Measurements from ENCODE around the gene OR52E5. TPM values are rescaled to one million over a fixed set of nuclear protein-coding genes. Genes with fewer than 3 reads are reported as not detected.

Gene OR52E5
- polyA plus RNA-seq, 4 donors, result not detected

GRCh38 chr11:5887172-5887571 is 5.8 kb upstream of the OR52E5 start:
- Histone ChIP-seq H3K4me3 (ENCODE audit: low read depth in 1 of 3, low read length in 3 of 3) (no peak overlapping the region), H3K9me3 (ENCODE audit: control insufficient read depth in 2 of 2, insufficient read depth in 1 of 2, low read depth in 1 of 2, low read length in 1 of 2) (no peaks in the 10 kb centered on the region), H3K4me1 (ENCODE audit: control insufficient read depth in 3 of 3, insufficient read depth in 2 of 3, low read depth in 1 of 3, low read length in 2 of 3) (no peaks in the 10 kb centered on the region), H3K27me3 (ENCODE audit: control insufficient read depth in 3 of 3, insufficient read depth in 3 of 3, low read length in 3 of 3) (no peaks in the 10 kb centered on the region), H3K36me3 (ENCODE audit: control insufficient read depth in 3 of 3, insufficient read depth in 2 of 3, low read depth in 1 of 3, low read length in 3 of 3) (no peaks in the 10 kb centered on the region), H3K27ac (ENCODE audit: low read depth in 1 of 3, low read length in 2 of 3) (no peak overlapping the region)
- FAIRE-seq, result no peak
- no peak for DNase-seq
- WGBS, 3 donors, result 50 to 75% (median 59%) methylated on average over 3 of the region's 3 CpGs

- 65 to 74% (median 69%) methylated on average over 1 of the region's 1 CpG for WGBS, 3 donors
- H3K36me3 ChIP-seq (ENCODE audit: control insufficient read depth in 3 of 3, insufficient read depth in 2 of 3, low read depth in 1 of 3, low read length in 3 of 3), result no peaks in the 10 kb centered on the region
- no peak overlapping the region for H3K4me3 ChIP-seq (ENCODE audit: low read depth in 1 of 3, low read length in 3 of 3)
- H3K27me3 ChIP-seq (ENCODE audit: control insufficient read depth in 3 of 3, insufficient read depth in 3 of 3, low read length in 3 of 3), result no peaks in the 10 kb centered on the region
- H3K4me1 ChIP-seq (ENCODE audit: control insufficient read depth in 3 of 3, insufficient read depth in 2 of 3, low read depth in 1 of 3, low read length in 2 of 3), result no peaks in the 10 kb centered on the region
- H3K9me3 ChIP-seq (ENCODE audit: control insufficient read depth in 2 of 2, insufficient read depth in 1 of 2, low read depth in 1 of 2, low read length in 1 of 2), result no peaks in the 10 kb centered on the region
- no peak overlapping the region for H3K27ac ChIP-seq (ENCODE audit: low read depth in 1 of 3, low read length in 2 of 3)
- FAIRE-seq (no peak), DNase-seq (no peak)
Observed at GRCh38 chr11:5887661-5888060, 5.3 kb upstream of the OR52E5 start.

DNA sequence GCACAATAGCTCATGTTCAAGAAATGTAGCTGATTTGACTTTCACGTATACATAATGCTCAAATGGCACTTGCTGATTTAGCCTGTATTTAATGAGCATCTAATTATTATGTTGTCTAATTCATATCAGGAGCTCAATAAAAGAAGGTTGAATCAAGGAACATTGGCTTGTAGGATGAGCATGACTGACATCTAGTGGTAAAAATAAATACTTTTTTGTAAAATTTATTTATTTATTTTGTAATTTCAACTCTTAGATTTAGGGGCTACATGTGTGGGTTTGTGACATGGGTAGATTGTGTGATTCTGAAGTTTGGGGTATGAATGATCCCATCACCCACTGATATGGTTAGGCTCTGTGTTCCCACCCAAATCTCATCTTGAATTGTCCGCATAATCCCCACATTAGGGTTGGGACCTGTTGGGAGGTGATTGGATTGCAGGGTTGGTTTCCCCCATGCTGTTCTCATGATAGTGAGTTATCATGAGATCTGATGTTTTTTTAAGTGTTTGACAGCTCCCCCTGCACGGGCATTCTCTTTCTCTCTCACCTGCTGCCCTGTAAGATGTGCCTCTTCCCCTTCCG is 1.7 kb upstream of the OR52E5 start:
- no peaks in the 10 kb centered on the region for H3K4me1 ChIP-seq (ENCODE audit: control insufficient read depth in 3 of 3, insufficient read depth in 2 of 3, low read depth in 1 of 3, low read length in 2 of 3)
- DNase-seq, result peak in 1 of 2 donors; percentile 2
- H3K27ac ChIP-seq (ENCODE audit: low read depth in 1 of 3, low read length in 2 of 3), result no peak overlapping the region
- H3K4me3 ChIP-seq (ENCODE audit: low read depth in 1 of 3, low read length in 3 of 3), result no peak overlapping the region
- WGBS, 3 donors, result 58 to 66% (median 62%) methylated on average over 4 of the region's 4 CpGs
- no peaks in the 10 kb centered on the region for H3K36me3 ChIP-seq (ENCODE audit: control insufficient read depth in 3 of 3, insufficient read depth in 2 of 3, low read depth in 1 of 3, low read length in 3 of 3)
- FAIRE-seq, result no peak
- H3K27me3 ChIP-seq (ENCODE audit: control insufficient read depth in 3 of 3, insufficient read depth in 3 of 3, low read length in 3 of 3), result no peaks in the 10 kb centered on the region
- no peaks in the 10 kb centered on the region for H3K9me3 ChIP-seq (ENCODE audit: control insufficient read depth in 2 of 2, insufficient read depth in 1 of 2, low read depth in 1 of 2, low read length in 1 of 2)

- Histone ChIP-seq H3K9me3 (ENCODE audit: control insufficient read depth in 2 of 2, insufficient read depth in 1 of 2, low read depth in 1 of 2, low read length in 1 of 2) (no peaks in the 10 kb centered on the region), H3K27me3 (ENCODE audit: control insufficient read depth in 3 of 3, insufficient read depth in 3 of 3, low read length in 3 of 3) (no peaks in the 10 kb centered on the region), H3K4me3 (ENCODE audit: low read depth in 1 of 3, low read length in 3 of 3) (no peak overlapping the region), H3K27ac (ENCODE audit: low read depth in 1 of 3, low read length in 2 of 3) (no peak overlapping the region), H3K36me3 (ENCODE audit: control insufficient read depth in 3 of 3, insufficient read depth in 2 of 3, low read depth in 1 of 3, low read length in 3 of 3) (no peaks in the 10 kb centered on the region), H3K4me1 (ENCODE audit: control insufficient read depth in 3 of 3, insufficient read depth in 2 of 3, low read depth in 1 of 3, low read length in 2 of 3) (no peaks in the 10 kb centered on the region)
- DNase-seq (no peak), FAIRE-seq (no peak)
- 78 to 86% (median 84%) methylated on average over 2 of the region's 2 CpGs for WGBS, 3 donors
Observed at GRCh38 chr11:5899534-5899933, 6.5 kb downstream of the OR52E5 start.

DNA sequence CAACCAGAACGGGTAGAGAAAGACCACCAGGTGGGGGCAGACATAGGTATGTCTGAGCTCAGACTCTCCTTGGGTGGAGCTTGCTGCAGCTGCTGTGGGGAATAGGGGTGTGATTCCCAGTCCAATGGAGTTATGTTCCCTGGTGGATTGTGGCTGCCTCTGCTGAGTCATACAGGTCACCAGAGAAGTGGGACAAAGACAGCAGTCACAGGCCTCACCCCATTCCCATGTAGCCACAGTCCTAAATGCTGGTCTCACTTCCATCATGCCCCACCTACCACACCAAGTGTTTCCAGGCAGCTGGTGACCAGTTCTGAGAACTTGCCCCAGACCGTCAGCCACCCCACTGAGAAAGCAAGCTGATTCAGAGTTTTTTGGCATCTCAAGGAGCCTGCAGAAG is 17.5 kb downstream of the OR52E5 start:
- H3K27me3 ChIP-seq (ENCODE audit: control insufficient read depth in 3 of 3, insufficient read depth in 3 of 3, low read length in 3 of 3), result no peaks in the 10 kb centered on the region
- 60 to 82% (median 62%) methylated on average over 2 of the region's 2 CpGs for WGBS, 3 donors
- H3K4me1 ChIP-seq (ENCODE audit: control insufficient read depth in 3 of 3, insufficient read depth in 2 of 3, low read depth in 1 of 3, low read length in 2 of 3), result no peaks in the 10 kb centered on the region
- no peak for FAIRE-seq
- H3K9me3 ChIP-seq (ENCODE audit: control insufficient read depth in 2 of 2, insufficient read depth in 1 of 2, low read depth in 1 of 2, low read length in 1 of 2), result peaks cover 0 to 22% of the 10 kb centered on the region in 2 donors
- H3K36me3 ChIP-seq (ENCODE audit: control insufficient read depth in 3 of 3, insufficient read depth in 2 of 3, low read depth in 1 of 3, low read length in 3 of 3), result no peaks in the 10 kb centered on the region
- no peak overlapping the region for H3K4me3 ChIP-seq (ENCODE audit: low read depth in 1 of 3, low read length in 3 of 3)
- H3K27ac ChIP-seq (ENCODE audit: low read depth in 1 of 3, low read length in 2 of 3), result no peak overlapping the region
- no peak for DNase-seq

DNA sequence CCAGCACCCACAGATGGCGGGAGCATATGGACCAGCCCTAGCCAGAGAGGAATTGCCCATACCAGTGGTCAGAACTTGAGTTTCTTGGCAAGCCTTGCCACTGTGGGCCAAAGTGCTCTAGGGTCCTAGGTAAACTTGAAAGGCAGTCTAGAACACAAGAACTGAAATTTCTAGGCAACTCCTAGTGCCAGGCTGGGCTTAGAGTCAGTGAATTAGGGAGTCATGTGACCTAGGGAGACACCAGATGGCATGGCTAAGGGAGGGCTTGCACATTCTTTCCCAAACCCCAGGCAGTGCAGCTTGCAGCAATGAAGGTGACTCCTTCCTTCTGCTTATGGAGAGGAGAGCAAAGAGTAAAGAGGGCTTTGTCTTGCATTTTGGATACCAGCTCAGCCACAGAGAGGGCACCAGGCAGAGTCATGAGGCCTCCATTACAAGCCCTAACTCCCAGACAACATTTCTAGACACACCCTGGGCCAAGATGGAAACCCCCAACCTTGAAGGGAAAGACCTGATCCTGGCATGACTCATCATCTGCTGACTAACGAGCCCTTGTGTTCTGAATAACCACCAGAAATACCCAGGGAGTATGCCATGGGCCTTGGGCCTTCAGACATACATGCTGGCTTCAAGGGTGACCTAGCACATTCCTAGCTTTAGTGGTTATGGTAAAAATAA is 29.9 kb downstream of the OR52E5 start:
- Histone ChIP-seq H3K27ac (ENCODE audit: low read depth in 1 of 3, low read length in 2 of 3) (no peak overlapping the region), H3K9me3 (ENCODE audit: control insufficient read depth in 2 of 2, insufficient read depth in 1 of 2, low read depth in 1 of 2, low read length in 1 of 2) (peaks cover 0 to 11% of the 10 kb centered on the region in 2 donors), H3K27me3 (ENCODE audit: control insufficient read depth in 3 of 3, insufficient read depth in 3 of 3, low read length in 3 of 3) (no peaks in the 10 kb centered on the region), H3K4me3 (ENCODE audit: low read depth in 1 of 3, low read length in 3 of 3) (no peak overlapping the region), H3K4me1 (ENCODE audit: control insufficient read depth in 3 of 3, insufficient read depth in 2 of 3, low read depth in 1 of 3, low read length in 2 of 3) (no peaks in the 10 kb centered on the region), H3K36me3 (ENCODE audit: control insufficient read depth in 3 of 3, insufficient read depth in 2 of 3, low read depth in 1 of 3, low read length in 3 of 3) (no peaks in the 10 kb centered on the region)
- DNase-seq (no peak), FAIRE-seq (no peak)
- 60 to 74% (median 61%) methylated on average over 2 of the region's 2 CpGs for WGBS, 3 donors

GRCh38 chr11:5923427-5923776 is 30.4 kb downstream of the OR52E5 start:
- H3K9me3 ChIP-seq (ENCODE audit: control insufficient read depth in 2 of 2, insufficient read depth in 1 of 2, low read depth in 1 of 2, low read length in 1 of 2), result peaks cover 0 to 16% of the 10 kb centered on the region in 2 donors
- DNase-seq (no peak), FAIRE-seq (no peak)
- H3K36me3 ChIP-seq (ENCODE audit: control insufficient read depth in 3 of 3, insufficient read depth in 2 of 3, low read depth in 1 of 3, low read length in 3 of 3), result no peaks in the 10 kb centered on the region
- H3K27me3 ChIP-seq (ENCODE audit: control insufficient read depth in 3 of 3, insufficient read depth in 3 of 3, low read length in 3 of 3), result no peaks in the 10 kb centered on the region
- no peak overlapping the region for H3K4me3 ChIP-seq (ENCODE audit: low read depth in 1 of 3, low read length in 3 of 3)
- H3K27ac ChIP-seq (ENCODE audit: low read depth in 1 of 3, low read length in 2 of 3), result no peak overlapping the region
- H3K4me1 ChIP-seq (ENCODE audit: control insufficient read depth in 3 of 3, insufficient read depth in 2 of 3, low read depth in 1 of 3, low read length in 2 of 3), result no peaks in the 10 kb centered on the region

GRCh38 chr11:5923794-5924193 is 30.8 kb downstream of the OR52E5 start:
- Histone ChIP-seq H3K27me3 (ENCODE audit: control insufficient read depth in 3 of 3, insufficient read depth in 3 of 3, low read length in 3 of 3) (no peaks in the 10 kb centered on the region), H3K9me3 (ENCODE audit: control insufficient read depth in 2 of 2, insufficient read depth in 1 of 2, low read depth in 1 of 2, low read length in 1 of 2) (peaks cover 0 to 20% of the 10 kb centered on the region in 2 donors), H3K4me3 (ENCODE audit: low read depth in 1 of 3, low read length in 3 of 3) (no peak overlapping the region), H3K36me3 (ENCODE audit: control insufficient read depth in 3 of 3, insufficient read depth in 2 of 3, low read depth in 1 of 3, low read length in 3 of 3) (no peaks in the 10 kb centered on the region), H3K4me1 (ENCODE audit: control insufficient read depth in 3 of 3, insufficient read depth in 2 of 3, low read depth in 1 of 3, low read length in 2 of 3) (no peaks in the 10 kb centered on the region), H3K27ac (ENCODE audit: low read depth in 1 of 3, low read length in 2 of 3) (no peak overlapping the region)
- FAIRE-seq, result no peak
- no peak for DNase-seq

GRCh38 chr11:5928271-5928670 is 35.3 kb downstream of the OR52E5 start:
- WGBS, 3 donors, result 94 to 96% (median 96%) methylated on average over 17 of the region's 17 CpGs
- FAIRE-seq, result no peak
- no peak for DNase-seq
- no peaks in the 10 kb centered on the region for H3K4me1 ChIP-seq (ENCODE audit: control insufficient read depth in 3 of 3, insufficient read depth in 2 of 3, low read depth in 1 of 3, low read length in 2 of 3)
- no peaks in the 10 kb centered on the region for H3K27me3 ChIP-seq (ENCODE audit: control insufficient read depth in 3 of 3, insufficient read depth in 3 of 3, low read length in 3 of 3)
- H3K36me3 ChIP-seq (ENCODE audit: control insufficient read depth in 3 of 3, insufficient read depth in 2 of 3, low read depth in 1 of 3, low read length in 3 of 3), result no peaks in the 10 kb centered on the region
- no peak overlapping the region for H3K27ac ChIP-seq (ENCODE audit: low read depth in 1 of 3, low read length in 2 of 3)
- peaks cover 0 to 54% of the 10 kb centered on the region in 2 donors for H3K9me3 ChIP-seq (ENCODE audit: control insufficient read depth in 2 of 2, insufficient read depth in 1 of 2, low read depth in 1 of 2, low read length in 1 of 2)
- H3K4me3 ChIP-seq (ENCODE audit: low read depth in 1 of 3, low read length in 3 of 3), result no peak overlapping the region
